SK-MEL-5 (cell line): Measurements from ENCODE around the gene CDK1. TPM values are rescaled to one million over a fixed set of nuclear protein-coding genes. Genes with fewer than 3 reads are reported as not detected.

ENCODE experiments used
- DNase-seq: peaks from one replicate; pipeline ENCODE4 v3.0.0-alpha.2; 2016; ENCODE audit warnings: low read depth, low spot score
- in situ Hi-C: cut with HindIII; loops from 2 replicates; pipeline ENCODE4 v1.10.0; 2016; ENCODE audit warnings: low sequenced_read_pairs, high pct_unique_total_duplicates, low pct_unique_long_range_greater_than_20kb
- total RNA-seq: library from RNA; depleted of rRNA; stranded (reverse); fragments of >200 nt; shearing (Covaris generic); gene quantifications from 2 replicates; pipeline ENCODE4 v1.2.3, GENCODE V29; 2014

CDK1 gene
- total RNA-seq, 1 experiment from 2014 or later, result 65.5 TPM

- no peak for DNase-seq
- in situ Hi-C loops, result no loop called here
Observed at GRCh38 chr10:60801522-60801921, 23.2 kb downstream of the CDK1 start.

GRCh38 chr10:60803433-60803832 lies 25.2 kb downstream of the CDK1 start:
- no peak for DNase-seq
- in situ Hi-C loops, result no loop called here

GRCh38 chr10:60803865-60804264 lies 25.6 kb downstream of the CDK1 start:
- no peak for DNase-seq
- in situ Hi-C loops, result no loop called here

GRCh38 chr10:60806921-60807320 lies 28.6 kb downstream of the CDK1 start:
- in situ Hi-C loops, result no loop called here
- DNase-seq, result no peak

GRCh38 chr10:60807499-60807898 lies 29.2 kb downstream of the CDK1 start:
- DNase-seq, result no peak
- in situ Hi-C loops, result no loop called here

GRCh38 chr10:60808036-60808435 lies 29.8 kb downstream of the CDK1 start:
- no peak for DNase-seq
- in situ Hi-C loops, result no loop called here

GRCh38 chr10:60809157-60809556 lies 30.9 kb downstream of the CDK1 start:
- DNase-seq, result no peak
- in situ Hi-C loops, result no loop called here

GRCh38 chr10:60810437-60811182 lies 32.3 kb downstream of the CDK1 start:
- in situ Hi-C loops, result no loop called here

GRCh38 chr10:60816628-60817397 lies 38.5 kb downstream of the CDK1 start:
- in situ Hi-C loops, result no loop called here

More at GRCh38 chr10:60810437-60811182, 32.3 kb downstream of the CDK1 start:
- DNase-seq, result peak; percentile 67

GRCh38 chr10:60817398-60817805 lies 39.1 kb downstream of the CDK1 start:
- no peak for DNase-seq
- in situ Hi-C loops, result no loop called here

More at GRCh38 chr10:60816628-60817397, 38.5 kb downstream of the CDK1 start:
- DNase-seq, result peak; percentile 81

GRCh38 chr10:60818134-60818770 lies 40.0 kb downstream of the CDK1 start:
- in situ Hi-C loops, result no loop called here
- no peak for DNase-seq

GRCh38 chr10:60819271-60819670 lies 41.0 kb downstream of the CDK1 start:
- no peak for DNase-seq
- in situ Hi-C loops, result no loop called here

- peak; percentile 44 for DNase-seq
- in situ Hi-C loops, result no loop called here
Observed at GRCh38 chr10:60820093-60820754, 41.9 kb downstream of the CDK1 start.

GRCh38 chr10:60821656-60822055 lies 43.4 kb downstream of the CDK1 start:
- no peak for DNase-seq
- in situ Hi-C loops, result no loop called here

- in situ Hi-C loops, result no loop called here
- no peak for DNase-seq
Observed at GRCh38 chr10:60822809-60823208, 44.5 kb downstream of the CDK1 start.

GRCh38 chr10:60823324-60823723 lies 45.0 kb downstream of the CDK1 start:
- in situ Hi-C loops, result no loop called here
- DNase-seq, result no peak

- in situ Hi-C loops, result no loop called here
- DNase-seq, result no peak
Observed at GRCh38 chr10:60825520-60825919, 47.2 kb downstream of the CDK1 start.
